K562 (cell line): Measurements from ENCODE around the gene RSPH6A. TPM values are rescaled to one million over a fixed set of nuclear protein-coding genes. Genes with fewer than 3 reads are reported as not detected.

Experiments used
- CREBBP ChIP-seq: IDR thresholded peaks from one replicate; pipeline ENCODE4 v1.6.1; 2012; ENCODE audit warnings: low read depth, mild to moderate bottlenecking, control low read depth, inconsistent platforms, low read length
- HDGF ChIP-seq: fragments of 450-650 bp; IDR thresholded peaks from 2 replicates; pipeline ENCODE4 v1.6.1; 2016
- HEY1 ChIP-seq: fragments of 250-450 bp; sonication (Bioruptor Pico); IDR thresholded peaks from 2 replicates; pipeline ENCODE4 v1.5.0; 2020; ENCODE audit warnings: mild to moderate bottlenecking, moderate library complexity, borderline replicate concordance
- JUNB ChIP-seq: fragments of 450-650 bp; formaldehyde crosslinking; conservative IDR thresholded peaks from 2 replicates; pipeline ENCODE4 v1.4.0; 2020; ENCODE audit warnings: mild to moderate bottlenecking
- JUND ChIP-seq, 2 experiments: IDR thresholded peaks; 2 replicates in 1 of 2; 3 replicates in 1 of 2; pipeline ENCODE4 v1.6.1; 2011; ENCODE audit warnings: borderline replicate concordance in 2 of 2, low read depth in 2 of 2, low read length in 2 of 2, improper control_type of control experiment in 1 of 2, missing biosample characterization in 1 of 2, missing genetic modification characterization in 1 of 2, missing genetic modification reagents in 1 of 2
- KAT8 ChIP-seq: fragments of 450-650 bp; IDR thresholded peaks from 2 replicates; pipeline ENCODE4 v1.6.1; 2016; ENCODE audit warnings: low read depth, mild to moderate bottlenecking
- LARP7 ChIP-seq: fragments of 450-650 bp; IDR thresholded peaks from 2 replicates; pipeline ENCODE4 v1.6.1; 2016
- POU5F1 ChIP-seq: fragments of 150-350 bp; IDR thresholded peaks from 2 replicates; pipeline ENCODE4 v1.6.1; 2014; ENCODE audit warnings: borderline replicate concordance, low read length, low read depth, mild to moderate bottlenecking; ENCODE audit not compliant: partially characterized antibody
- PRPF4 ChIP-seq: fragments of 200-400 bp; formaldehyde crosslinking; IDR thresholded peaks from one replicate; pipeline ENCODE4 v1.6.1; 2017; ENCODE audit warnings: low read length, low read depth, mild to moderate bottlenecking; ENCODE audit not compliant: insufficient read depth, poor library complexity, severe bottlenecking
- SIX5 ChIP-seq, 2 experiments: IDR thresholded peaks; 2 replicates each; pipeline ENCODE4 v1.6.1; 2011; ENCODE audit warnings: low read length in 2 of 2, borderline replicate concordance in 1 of 2, low read depth in 1 of 2, mild to moderate bottlenecking in 1 of 2, moderate library complexity in 1 of 2; ENCODE audit not compliant: insufficient read depth in 1 of 2
- TFAM ChIP-seq: fragments of 250-450 bp; sonication (Bioruptor Pico); conservative IDR thresholded peaks from 2 replicates; pipeline ENCODE4 v1.5.0; 2021; ENCODE audit warnings: mild to moderate bottlenecking, moderate library complexity
- ZFX ChIP-seq: sonication (generic); formaldehyde crosslinking; IDR thresholded peaks from 2 replicates; pipeline ENCODE4 v1.8.0; 2022; ENCODE audit warnings: mild to moderate bottlenecking, missing genetic modification reagents, moderate library complexity
- ZNF146 ChIP-seq: IDR thresholded peaks from one replicate; pipeline ENCODE4 v1.6.1; 2018; ENCODE audit warnings: missing compliant biosample characterization; ENCODE audit not compliant: unreplicated experiment
- ZNF239 ChIP-seq: fragments of 250-450 bp; sonication (Bioruptor Pico); IDR thresholded peaks from 2 replicates; pipeline ENCODE4 v1.4.0; 2020; ENCODE audit warnings: mild to moderate bottlenecking
- ZNF436 ChIP-seq: fragments of 250-450, 450-650 bp; sonication (Bioruptor Pico); formaldehyde crosslinking; IDR thresholded peaks from 2 replicates; pipeline ENCODE4 v1.7.0; 2020; ENCODE audit warnings: mild to moderate bottlenecking
- polyA plus RNA-seq, 8 experiments: library from polyadenylated mRNA; depleted of rRNA in 4 of 8; stranded (reverse) in 5 of 8; unstranded in 3 of 8; fragments of >200 nt; fragmentation: Nextera tagmentation in 2 of 8; fragmentation: Illumina TruSeq in 1 of 8; extraction: Ambion mirVana in 2 of 8; extraction: Trizol in 1 of 8; gene quantifications; 2 replicates each; pipeline versions ENCODE4 v1.2.1 to v1.2.3, GENCODE V29; 2011 to 2014; ENCODE audit warnings: inconsistent platforms in 1 of 8, missing spikeins in 1 of 8
- total RNA-seq, 7 experiments: library from RNA; depleted of rRNA in 6 of 7; stranded (reverse); fragments of >200 nt in 6 of 7; fragmentation: Illumina TruSeq in 2 of 7; extraction: Trizol in 2 of 7; gene quantifications; 2 replicates each; pipeline versions ENCODE4 v1.2.1 to v1.2.3, GENCODE V29; 2011 to 2021; ENCODE audit warnings: low replicate concordance in 1 of 7
- TF ChIP-seq, protein P1 (sequence below): fragments of 450-650 bp; conservative IDR thresholded peaks from 2 replicates; pipeline ENCODE4 v1.6.1; 2016; ENCODE audit warnings: missing genetic modification characterization, low read depth, mild to moderate bottlenecking, missing compliant biosample characterization, moderate library complexity
- TF ChIP-seq, protein P2 (sequence below): fragments of 450-650 bp; formaldehyde crosslinking; IDR thresholded peaks from 2 replicates; pipeline ENCODE4 v1.4.0; 2020; ENCODE audit warnings: mild to moderate bottlenecking, mixed read lengths
- TF ChIP-seq, protein P3 (sequence below): fragments of 250-450 bp; sonication (Bioruptor Pico); IDR thresholded peaks from 2 replicates; pipeline ENCODE4 v1.8.0; 2021; ENCODE audit warnings: borderline replicate concordance, mild to moderate bottlenecking, moderate library complexity; ENCODE audit not compliant: poor library complexity, severe bottlenecking
- TF ChIP-seq, protein P4 (sequence below): fragments of 250-450 bp; sonication (Bioruptor Pico); IDR thresholded peaks from 2 replicates; pipeline ENCODE4 v1.8.0; 2021; ENCODE audit warnings: moderate library complexity, mild to moderate bottlenecking, inconsistent platforms
- TF ChIP-seq, protein P5 (sequence below): fragments of 450-650 bp; IDR thresholded peaks from 2 replicates; pipeline ENCODE4 v1.6.1; 2017; ENCODE audit warnings: mild to moderate bottlenecking, moderate library complexity
- TF ChIP-seq, protein P6 (sequence below): fragments of 250-450 bp; sonication (Bioruptor Pico); IDR thresholded peaks from 2 replicates; pipeline ENCODE4 v1.4.0; 2020

Gene RSPH6A
- total and polyA plus RNA-seq, 9 of the 15 experiments (the other 6 are each of a cell fraction or from before 2014, with no cell fraction given) = 0.03 to 0.15 (median 0.07) TPM; not detected in 5

DNA sequence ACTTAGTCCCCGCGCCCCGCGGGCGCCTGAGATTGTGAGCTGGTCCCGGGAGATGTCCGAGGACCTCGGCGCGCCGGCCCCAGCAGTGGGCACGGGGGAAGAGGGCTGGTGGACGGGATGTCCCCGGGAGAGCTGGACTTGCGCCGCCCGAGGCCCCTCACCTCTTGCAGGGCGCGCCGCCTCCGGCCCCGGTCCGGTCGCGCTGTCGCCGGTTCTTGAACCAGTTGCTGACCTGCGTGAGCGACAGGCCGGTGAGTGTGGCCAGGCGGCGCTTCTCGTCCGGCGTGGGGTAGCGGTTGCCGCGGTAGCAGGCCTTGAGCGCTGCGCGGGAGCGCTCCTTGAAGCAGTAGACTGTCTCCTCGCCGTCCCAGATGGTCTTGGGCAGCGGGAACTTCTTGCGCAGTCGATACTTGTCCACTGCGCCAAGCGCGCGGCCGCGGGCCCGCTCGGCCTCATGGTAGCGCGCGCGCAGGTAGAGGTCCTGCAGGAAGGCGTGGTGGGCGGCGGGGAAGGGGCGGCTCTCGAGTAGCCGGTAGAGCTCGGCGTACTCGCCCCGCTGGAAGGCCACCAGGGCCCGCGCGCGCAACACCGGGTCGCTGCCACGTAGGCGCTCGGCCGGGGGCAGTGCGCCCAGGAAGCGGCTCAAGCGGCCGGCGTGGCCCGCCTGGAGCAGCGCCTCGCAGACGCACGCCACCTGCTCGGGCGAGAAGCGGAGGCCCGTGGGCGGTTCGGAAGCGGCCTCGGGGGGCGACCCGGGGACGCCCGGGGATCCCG lies 47.0 kb downstream of the RSPH6A start (continued):
- TF ChIP-seq, protein P1, sequence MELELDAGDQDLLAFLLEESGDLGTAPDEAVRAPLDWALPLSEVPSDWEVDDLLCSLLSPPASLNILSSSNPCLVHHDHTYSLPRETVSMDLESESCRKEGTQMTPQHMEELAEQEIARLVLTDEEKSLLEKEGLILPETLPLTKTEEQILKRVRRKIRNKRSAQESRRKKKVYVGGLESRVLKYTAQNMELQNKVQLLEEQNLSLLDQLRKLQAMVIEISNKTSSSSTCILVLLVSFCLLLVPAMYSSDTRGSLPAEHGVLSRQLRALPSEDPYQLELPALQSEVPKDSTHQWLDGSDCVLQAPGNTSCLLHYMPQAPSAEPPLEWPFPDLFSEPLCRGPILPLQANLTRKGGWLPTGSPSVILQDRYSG = no peak
- TF ChIP-seq HDGF (no peak), ZFX (peak; percentile 94), ZNF239 (CRISPR knock-in tag) (no peak), JUND (IDR thresholded peaks at IDR 0.05; ENCODE audit: borderline replicate concordance, low read depth, low read length) (no peak), JUND (tag; IDR thresholded peaks at IDR 0.05; ENCODE audit: borderline replicate concordance, low read depth, low read length) (no peak), ZNF146 (CRISPR knock-in tag) (no peak), TFAM (CRISPR knock-in tag) (no peak), LARP7 (no peak), KAT8 (no peak), SIX5 (IDR thresholded peaks at IDR 0.05; ENCODE audit: borderline replicate concordance in 1 of 2, insufficient read depth in 1 of 2, low read depth in 1 of 2, low read length in 2 of 2) (no peak), HEY1 (CRISPR knock-in tag) (no peak), ZNF436 (CRISPR knock-in tag) (no peak), POU5F1 (no peak), CREBBP (no peak), JUNB (CRISPR knock-in tag) (no peak), PRPF4 (peak; percentile 16)
- TF ChIP-seq, protein P2, sequence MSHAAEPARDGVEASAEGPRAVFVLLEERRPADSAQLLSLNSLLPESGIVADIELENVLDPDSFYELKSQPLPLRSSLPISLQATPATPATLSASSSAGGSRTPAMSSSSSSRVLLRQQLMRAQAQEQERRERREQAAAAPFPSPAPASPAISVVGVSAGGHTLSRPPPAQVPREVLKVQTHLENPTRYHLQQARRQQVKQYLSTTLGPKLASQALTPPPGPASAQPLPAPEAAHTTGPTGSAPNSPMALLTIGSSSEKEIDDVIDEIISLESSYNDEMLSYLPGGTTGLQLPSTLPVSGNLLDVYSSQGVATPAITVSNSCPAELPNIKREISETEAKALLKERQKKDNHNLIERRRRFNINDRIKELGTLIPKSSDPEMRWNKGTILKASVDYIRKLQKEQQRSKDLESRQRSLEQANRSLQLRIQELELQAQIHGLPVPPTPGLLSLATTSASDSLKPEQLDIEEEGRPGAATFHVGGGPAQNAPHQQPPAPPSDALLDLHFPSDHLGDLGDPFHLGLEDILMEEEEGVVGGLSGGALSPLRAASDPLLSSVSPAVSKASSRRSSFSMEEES (CRISPR knock-in tag) = no peak
- TF ChIP-seq, protein P3, sequence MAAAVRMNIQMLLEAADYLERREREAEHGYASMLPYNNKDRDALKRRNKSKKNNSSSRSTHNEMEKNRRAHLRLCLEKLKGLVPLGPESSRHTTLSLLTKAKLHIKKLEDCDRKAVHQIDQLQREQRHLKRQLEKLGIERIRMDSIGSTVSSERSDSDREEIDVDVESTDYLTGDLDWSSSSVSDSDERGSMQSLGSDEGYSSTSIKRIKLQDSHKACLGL (CRISPR knock-in tag) = no peak
- TF ChIP-seq, protein P4, sequence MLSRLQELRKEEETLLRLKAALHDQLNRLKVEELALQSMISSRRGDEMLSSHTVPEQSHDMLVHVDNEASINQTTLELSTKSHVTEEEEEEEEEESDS (CRISPR knock-in tag) = no peak
- TF ChIP-seq, protein P5, sequence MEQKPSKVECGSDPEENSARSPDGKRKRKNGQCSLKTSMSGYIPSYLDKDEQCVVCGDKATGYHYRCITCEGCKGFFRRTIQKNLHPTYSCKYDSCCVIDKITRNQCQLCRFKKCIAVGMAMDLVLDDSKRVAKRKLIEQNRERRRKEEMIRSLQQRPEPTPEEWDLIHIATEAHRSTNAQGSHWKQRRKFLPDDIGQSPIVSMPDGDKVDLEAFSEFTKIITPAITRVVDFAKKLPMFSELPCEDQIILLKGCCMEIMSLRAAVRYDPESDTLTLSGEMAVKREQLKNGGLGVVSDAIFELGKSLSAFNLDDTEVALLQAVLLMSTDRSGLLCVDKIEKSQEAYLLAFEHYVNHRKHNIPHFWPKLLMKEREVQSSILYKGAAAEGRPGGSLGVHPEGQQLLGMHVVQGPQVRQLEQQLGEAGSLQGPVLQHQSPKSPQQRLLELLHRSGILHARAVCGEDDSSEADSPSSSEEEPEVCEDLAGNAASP = no peak
- TF ChIP-seq, protein P6, sequence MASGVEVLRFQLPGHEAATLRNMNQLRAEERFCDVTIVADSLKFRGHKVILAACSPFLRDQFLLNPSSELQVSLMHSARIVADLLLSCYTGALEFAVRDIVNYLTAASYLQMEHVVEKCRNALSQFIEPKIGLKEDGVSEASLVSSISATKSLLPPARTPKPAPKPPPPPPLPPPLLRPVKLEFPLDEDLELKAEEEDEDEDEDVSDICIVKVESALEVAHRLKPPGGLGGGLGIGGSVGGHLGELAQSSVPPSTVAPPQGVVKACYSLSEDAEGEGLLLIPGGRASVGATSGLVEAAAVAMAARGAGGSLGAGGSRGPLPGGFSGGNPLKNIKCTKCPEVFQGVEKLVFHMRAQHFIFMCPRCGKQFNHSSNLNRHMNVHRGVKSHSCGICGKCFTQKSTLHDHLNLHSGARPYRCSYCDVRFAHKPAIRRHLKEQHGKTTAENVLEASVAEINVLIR (CRISPR knock-in tag) = no peak
